HG03469 (cell line): Measurements from ENCODE around the gene ANKS1B.
"Not testable (repeated sequence)": the region's sequence is repeated elsewhere in the genome, so short reads cannot be mapped to it uniquely, and the experiment has no call there.

Experiments used
- ATAC-seq: cut with Tn5 transposase; IDR thresholded peaks from one replicate; pipeline ENCODE4 v1.9.1; 2021; ENCODE audit warnings: mild to moderate bottlenecking, moderate library complexity, moderate number of reproducible peaks; ENCODE audit not compliant: unreplicated experiment

The ANKS1B gene

DNA sequence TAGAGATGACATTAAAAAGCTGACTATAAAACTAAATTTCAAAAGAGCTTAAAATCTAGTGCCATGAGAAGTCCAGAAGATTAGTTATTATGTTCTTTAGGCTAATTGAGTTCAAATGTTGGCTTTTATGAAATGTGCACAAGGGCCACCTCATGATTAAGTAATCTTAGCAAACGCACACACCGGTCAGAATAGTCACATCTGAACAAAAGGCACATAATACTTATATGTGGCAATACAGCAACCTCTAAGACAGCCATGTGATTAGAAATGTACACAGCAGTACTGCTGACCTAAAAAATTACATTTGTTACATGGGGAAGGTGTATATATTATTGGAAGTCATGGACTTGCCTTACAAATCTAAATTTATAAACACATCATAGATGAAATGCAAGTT, 681.9 kb downstream of the ANKS1B start:
- ATAC-seq: no peak

DNA sequence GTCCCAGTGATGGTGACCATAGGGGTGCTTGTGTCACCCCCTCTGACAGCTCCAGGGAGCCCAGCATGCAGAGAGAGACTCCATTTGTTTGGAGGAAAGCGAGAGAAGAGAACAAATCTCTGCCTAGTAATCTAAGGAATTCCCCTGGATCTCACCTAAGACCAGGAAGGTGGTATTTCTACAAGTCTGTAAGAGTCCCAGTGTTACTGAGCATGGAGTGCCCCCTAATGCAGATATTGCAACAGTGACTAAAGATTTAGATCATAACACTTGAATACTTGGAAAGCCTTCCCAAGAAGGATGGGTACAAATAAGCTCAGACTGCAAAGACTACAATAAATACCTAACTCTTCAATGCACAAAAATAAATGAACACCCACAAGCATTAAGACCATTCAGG, 697.6 kb downstream of the ANKS1B start:
- ATAC-seq: no peak

DNA sequence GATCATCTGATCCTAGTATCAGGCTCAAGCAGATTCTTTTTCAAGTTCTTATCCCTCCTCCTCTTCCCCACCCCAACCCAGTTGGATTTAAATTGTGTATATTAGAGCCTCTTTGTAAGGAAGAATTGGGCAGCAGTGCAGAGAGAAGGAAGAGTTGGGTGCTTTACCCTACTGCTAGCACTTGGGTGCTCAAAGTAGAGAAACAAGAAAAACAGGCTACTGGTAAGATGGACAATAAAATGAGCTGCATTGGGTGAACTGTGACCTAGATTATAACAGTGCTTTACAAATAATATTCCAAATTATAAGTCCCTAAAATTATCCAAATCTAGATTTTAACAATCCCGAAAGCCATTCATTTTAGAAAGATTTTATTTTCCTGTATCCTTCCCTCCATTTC, 700.6 kb downstream of the ANKS1B start:
- no peak for ATAC-seq

DNA sequence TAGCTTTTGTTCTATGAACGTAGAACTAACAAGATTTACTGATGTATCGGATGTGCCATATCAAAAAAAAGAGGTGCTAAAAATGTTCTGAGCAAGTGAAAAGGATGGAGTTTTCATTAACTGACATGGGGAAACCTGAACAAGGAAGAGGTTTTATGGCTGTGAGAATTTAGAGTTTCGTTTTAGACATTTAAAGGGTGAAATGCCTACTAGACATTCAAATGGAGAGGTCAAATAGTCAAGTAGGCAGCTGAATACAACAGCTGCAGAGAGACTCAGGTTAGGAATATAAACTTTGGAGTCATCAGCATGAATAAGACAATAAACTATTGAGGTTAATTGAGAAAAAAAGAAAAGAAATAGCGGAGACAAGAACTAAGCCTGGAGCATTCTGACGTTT, 702.1 kb downstream of the ANKS1B start:
- ATAC-seq: no peak

DNA sequence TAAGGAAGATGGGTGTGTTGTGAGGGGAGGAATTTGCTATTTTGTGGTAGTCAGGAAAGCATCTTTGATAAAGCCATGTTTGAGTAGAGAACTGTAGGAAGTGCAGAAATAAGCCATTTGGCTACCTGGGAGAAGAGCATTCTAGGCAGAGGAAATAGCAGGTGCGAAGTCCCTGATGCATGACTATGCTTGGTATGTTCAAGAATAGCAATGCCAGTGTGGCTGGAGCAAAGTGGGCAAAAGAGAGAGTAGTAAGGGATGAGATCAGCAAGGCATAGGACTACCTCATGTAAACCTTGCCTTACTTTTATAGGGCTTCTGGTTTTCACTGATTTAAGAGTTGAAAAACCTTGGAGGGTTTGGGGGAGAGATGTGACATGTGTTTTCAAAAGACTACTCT, 702.6 kb downstream of the ANKS1B start:
- ATAC-seq: no peak

DNA sequence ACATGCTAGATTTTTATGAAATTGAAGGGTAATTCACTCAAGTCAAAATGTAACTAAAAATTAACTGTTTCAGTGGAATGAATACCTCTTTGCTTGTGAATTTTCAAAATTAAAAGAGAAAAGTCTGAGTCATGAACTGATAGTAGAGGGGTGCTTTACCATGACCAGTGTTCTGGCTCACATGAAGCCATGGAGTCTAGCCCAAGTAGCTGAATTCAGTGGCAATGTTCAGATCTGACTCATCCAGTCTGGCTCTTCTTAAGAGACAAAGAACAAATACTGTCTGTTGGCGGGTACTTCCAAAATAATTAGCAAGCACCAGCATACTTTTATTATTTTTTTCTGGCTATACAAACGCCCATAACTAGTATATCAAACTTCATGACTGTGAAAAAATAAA, 703.5 kb downstream of the ANKS1B start:
- no peak for ATAC-seq

DNA sequence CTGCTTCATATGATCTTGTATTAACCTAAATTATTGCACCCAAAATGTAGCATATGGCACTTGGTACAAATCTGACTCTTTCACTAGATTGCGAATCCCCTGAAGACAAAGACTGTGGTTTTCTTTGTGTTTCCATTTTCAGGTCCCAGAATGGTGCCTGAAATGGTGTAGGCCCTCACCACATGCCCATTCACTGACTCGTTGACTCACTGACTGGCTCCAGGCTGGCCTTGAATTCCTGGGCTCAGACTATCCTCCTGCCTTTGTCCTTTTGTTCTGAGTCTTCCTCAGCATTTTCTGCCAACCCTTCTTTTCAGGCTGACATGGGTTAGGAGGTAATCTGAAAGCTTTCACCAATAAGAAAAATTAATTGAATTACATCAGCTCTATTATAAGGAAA, 705.8 kb downstream of the ANKS1B start:
- ATAC-seq: no peak

DNA sequence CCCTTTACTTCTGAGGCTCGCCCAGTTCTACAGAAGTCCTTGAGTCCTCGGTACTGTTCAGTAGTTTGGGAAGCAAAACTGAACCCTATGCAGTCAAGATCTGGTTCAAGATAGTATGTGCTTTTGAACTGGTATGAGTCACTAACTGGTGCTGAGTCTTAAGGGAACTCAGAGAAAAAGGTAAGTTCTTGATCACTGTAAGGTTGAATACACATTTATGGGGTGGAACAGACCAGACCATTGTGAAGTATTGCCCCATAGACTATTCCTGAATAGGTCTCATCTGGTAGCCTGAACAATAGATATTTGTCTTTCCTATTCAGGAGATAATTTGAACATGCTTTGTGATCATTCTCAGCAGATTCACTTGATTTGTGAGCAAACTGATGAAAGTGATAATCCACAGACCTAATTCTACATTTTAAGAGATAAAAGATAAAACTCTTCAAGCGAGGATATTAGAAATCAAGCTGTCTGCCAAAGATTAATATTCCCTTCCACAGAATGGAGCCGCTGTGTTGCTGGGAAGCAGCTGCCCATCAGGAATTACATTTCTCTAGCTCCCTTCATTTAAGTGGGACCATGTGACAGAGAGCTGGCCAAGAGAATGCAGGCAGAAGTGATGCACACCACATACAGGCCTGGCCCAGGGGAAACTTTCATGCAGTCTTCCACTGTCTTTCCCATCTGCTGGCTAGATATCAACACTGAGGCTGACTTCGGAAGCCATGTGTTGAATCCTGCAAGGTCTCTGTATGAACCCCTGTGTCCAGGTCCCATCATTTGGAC, 707.0 kb downstream of the ANKS1B start:
- ATAC-seq: no peak

DNA sequence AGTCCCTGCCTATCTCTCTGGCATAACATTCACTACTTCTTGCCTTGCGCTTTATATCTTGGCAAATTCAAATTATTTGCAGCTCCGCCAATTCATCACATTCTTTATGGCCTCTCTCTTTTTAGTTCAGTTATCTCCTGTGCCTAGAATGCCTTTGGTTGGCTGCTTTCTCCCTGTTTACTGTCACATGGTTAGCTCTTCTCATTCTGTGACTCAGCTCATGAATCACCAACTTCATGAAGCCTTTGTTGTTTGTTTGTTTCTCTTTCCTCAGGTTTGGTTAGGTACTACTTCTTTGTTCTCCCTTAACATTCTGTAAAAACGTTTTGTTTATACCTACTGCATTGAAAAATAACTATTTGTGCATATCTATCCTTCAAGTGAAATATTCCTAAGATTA, 713.7 kb downstream of the ANKS1B start:
- ATAC-seq: no peak

DNA sequence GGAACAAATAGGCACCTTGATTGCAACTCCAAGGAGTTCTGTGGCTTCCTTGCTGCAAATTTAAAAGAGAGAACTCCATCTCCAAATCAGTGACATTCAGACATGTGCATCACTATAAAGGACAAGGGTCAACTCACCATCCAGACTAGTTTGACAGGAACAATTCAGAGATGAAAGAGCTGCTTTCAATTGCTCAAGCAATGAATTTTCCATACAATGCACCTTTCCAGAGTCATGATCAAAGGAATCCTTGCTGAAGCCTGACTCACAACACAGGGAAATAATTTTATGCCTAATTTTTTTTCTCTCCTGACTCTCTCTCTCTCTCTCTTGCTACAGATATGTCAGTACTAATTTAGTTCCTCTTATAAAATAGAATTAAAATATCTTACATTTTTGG, 717.7 kb downstream of the ANKS1B start:
- no peak for ATAC-seq

DNA sequence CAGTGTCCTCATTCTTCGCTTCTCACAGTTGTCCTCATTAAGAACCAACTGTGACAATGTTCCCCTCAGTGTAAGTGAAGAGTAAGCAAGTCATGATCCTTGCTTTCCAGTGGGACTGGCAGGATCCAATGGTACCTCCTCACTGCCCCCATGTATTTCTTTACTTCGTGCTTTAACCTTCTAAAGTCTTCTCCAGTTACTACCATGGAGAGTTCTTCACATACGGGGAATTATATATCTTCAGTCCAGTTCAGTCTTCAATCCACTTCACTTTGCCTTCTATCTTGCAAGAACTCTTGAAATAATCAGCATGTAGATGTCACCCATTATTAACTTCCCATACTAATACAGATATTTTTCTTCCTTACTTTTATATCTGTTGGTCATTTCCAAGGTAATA, 719.1 kb downstream of the ANKS1B start:
- ATAC-seq: no peak

DNA sequence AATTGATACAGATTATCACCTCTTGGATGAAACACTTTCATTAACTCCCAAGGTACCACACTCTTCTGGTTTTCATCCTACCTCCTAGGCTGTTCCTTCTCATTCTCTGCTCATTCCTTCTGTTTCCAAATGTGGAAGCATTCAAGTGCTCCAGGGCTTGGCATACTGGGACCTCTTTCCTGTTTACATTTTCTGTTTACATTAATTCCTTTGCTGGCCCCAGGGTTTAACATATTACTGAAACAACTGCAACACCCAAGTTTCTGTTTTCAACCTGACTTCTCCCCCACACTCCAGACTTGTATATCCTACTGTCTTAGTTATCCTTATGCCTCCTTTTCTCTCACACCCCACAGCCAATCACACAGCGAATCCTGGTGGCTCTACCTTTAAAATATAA, 723.5 kb downstream of the ANKS1B start:
- no peak for ATAC-seq

DNA sequence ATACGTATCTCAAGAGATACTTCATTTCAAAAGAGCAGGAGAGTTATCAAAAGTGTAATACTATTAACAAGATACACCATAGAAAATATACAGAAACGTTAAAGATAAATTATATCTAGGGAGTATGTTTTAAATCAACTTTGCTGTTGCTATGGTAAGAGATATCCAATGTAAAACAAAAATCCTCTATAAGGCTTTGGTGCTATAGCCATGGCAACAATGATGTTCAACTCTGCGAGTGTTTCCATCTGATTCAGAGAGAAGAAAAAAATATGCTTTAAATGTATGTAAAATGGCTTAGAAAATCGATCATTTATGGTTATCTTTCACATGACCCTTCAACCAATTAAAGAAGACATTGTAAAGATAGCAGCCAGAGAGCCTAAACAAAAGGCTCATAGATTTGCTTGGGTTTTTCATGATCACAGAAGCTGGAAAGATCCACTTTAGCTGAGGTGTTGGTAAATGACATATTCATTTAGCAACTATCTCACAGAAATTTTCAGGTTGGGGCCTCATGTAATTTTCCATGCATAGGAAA, 724.2 kb downstream of the ANKS1B start:
- no peak for ATAC-seq

DNA sequence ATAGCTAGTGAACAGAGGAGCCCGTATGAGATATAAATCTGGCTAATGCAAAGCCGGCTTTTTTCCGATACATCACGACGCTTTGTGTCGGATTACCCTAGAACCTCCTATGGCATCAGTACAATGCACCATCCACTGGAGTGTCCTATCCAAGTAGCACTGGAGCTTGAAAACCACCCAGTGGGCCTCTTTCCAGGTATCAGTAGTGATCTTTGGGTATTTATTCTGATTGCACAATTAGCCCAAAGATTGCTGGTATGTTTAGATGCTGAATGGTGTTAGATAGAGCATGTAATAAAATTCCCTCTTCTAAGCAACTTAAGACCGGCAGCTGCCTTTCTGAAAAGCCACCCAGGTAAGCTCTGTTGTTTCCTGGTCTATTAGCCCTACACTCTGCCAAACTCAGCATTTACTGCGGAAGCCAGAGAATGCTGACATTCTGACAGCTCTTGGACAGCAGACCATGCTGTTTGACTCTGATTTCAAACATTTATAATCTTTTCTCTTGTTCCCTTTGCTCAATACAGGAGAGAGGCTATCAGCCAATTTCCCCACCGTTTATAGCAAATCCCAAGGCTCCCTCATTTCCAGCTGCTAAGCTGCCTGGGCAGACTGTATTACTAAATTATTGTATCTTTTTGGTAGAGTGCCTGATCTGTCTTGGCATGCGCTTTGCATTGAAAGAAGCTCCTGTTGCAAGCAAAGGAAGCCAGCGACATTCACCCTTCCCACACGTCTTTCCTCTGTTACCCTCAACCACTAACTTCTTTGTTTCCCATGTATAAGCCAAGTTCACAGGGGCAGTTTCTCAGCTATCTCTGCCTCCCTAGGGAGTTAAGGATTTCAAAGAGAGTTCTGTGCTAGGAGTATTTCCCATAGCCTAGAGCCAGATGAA, 725.4 kb downstream of the ANKS1B start:
- no peak for ATAC-seq

DNA sequence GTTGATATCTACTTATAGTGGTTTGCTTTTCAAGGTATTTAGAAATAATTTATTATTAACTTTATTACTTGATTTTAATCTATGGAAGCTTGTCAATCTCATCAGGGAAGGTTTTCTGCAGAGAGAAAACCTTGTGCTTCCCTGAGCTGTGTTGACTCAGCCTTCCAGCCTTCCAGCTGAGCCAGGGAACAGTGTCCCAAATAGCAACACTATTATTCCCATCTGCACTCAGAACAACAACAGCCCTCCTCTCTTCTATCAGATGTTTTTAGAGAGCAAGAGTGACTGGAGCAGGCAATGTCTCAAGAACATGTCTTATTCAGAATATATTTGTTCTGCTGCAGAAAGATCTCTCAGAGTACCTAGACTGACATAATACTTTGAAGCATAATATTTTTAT, 727.1 kb downstream of the ANKS1B start:
- no peak for ATAC-seq

DNA sequence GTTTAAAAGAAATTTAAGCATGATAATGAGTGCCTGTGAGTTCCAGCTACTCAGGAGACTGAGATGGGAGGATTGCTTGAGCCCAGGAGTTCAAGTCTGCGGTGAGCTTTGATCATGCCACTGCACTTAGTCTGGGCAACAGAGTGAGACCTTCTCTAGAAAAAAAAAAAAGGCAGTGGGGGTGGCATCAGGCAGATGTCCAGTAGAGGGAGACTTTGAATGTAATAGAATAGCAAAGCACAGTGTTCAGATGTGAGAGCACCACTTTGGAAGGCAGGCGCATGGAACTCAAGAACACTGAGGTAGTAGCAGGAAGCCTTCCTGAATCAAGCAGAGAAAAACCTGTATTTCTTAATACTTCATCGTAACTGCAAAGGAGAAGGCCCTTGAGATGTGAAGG, 731.7 kb downstream of the ANKS1B start:
- no peak for ATAC-seq

DNA sequence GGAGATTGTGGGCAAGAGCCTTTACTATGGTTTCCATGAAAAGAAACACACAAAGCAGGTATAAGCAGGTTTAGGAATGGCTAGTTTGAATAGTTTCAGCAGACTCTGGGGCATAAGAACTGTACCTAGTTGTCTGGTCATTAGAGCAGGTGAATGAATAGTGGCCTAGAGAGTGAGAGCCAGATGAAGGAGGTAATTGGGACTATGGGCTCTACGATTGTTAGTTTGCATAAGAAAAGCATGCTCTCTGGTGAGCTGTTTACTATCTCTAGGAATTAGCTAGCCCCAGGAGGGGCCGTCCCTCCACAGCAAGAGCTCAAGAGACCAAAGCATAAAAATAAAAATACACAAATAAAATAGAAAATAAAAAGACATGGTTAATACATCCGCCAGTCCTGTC, 734.6 kb downstream of the ANKS1B start:
- no peak for ATAC-seq

DNA sequence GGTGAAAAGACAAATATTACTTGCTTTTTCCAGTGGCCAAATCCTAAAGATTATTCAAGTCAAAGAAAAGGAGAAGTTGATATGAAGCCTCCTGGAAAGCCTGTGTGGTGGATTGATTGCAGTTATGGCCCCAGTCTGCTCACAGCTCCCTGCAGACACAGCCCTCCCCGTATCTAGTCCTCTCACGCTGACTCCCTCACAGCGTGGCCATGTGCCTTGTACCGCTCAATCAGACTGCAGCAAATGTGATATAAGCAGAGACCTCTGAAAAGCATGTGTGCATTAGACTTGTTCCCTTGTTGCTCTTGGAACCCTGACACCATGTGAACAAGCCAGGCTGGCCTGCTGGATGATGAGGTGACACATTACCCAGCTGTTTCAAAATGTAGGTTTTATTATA, 735.2 kb downstream of the ANKS1B start:
- ATAC-seq: no peak

DNA sequence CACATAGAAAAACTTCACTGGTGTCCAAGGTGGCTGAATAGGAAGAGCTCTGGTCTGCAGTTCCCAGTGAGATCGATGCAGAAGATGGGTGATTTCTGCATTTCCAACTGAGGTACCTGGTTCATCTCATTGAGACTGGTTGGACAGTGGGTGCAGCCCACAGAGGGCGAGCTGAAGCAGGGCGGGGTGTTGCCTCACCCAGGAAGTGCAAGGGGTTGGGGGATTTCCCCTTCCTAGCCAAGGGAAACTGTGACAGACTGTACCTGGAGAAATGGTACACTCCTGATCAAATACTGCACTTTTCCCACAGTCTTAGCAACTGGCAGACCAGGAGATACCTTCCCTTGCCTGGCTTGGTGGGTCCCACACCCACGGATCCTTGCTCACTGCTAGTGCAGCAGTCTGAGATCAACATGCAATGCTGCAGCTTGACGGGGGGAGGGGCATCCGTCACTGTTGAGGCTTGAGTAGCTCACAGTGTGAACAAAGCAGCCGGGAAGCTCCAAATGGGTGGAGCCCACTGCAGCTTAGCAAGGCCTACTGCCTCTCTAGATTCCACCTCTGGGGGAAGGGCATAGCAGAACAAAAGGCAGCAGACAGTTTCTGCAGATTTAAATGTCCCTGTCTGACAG, 746.7 kb downstream of the ANKS1B start:
- not testable (repeated sequence) for ATAC-seq

DNA sequence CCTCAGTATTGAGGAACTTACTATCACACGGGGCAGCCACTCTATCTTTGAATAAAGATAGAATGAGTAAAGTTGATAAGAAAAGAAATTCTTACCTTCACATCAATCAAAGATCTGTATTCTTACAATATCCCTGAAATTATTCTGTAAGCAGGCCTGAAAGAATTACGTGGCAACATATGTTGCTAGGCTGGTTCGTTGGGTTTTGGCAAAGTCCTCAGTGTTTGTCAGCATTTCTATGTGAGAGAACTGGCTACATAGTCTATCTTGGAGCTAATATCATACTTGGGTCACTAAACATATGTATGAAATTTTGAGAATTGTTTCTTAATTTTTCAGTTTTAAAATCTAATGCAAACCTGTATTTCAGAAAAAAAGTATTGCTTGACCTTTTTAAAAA, 749.4 kb downstream of the ANKS1B start:
- ATAC-seq: no peak

DNA sequence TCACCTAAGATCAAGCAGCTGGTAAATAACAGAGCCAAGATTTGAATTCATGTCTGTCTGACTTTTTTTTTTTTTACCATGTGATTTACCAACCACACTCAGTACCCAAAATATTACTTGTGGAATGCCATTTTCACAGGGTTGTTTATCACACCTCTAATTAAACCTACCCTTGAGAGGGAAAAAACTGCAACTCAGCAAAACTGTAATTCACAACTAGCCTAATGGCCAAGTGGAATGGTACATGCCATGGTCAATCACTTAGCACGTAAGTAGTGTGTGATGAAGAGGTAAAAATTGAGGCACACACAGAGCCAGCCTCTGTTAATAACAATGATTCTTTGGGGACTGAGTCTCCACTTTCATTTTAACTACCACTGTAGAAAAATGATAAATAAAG, 750.0 kb downstream of the ANKS1B start:
- ATAC-seq: no peak
